Measurements from ENCODE around the gene SPINT1.

The SPINT1 gene

DNA sequence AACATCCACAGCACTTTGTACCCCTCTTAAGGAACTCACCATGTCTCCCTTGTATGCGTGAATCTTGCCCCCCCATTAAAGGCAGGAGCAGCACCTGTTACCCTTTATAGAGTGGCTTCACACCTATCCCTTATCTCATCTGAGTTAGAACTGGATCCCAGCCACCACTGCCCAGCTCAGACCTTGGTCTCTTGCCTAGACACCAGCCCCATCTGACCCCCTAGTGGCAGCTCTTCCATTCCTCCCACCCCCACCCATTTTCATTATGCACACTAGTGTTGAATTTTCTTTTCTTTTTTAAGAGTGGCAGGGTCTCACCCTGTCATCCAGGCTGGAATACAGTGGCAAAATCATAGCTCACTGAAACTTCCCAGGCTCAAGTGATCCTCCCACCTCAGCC, 40.2 kb upstream of the SPINT1 start:
- no peak overlapping the region for H3K27ac ChIP-seq
- no peak for TF ChIP-seq CTCF (IDR thresholded peaks at IDR 0.05; ENCODE audit: low read depth, low read length)
- H3K9me3 ChIP-seq (ENCODE audit: severe bottlenecking), result no peaks in the 10 kb centered on the region
- H3K27me3 ChIP-seq (ENCODE audit: insufficient read depth, low read depth, severe bottlenecking), result no peaks in the 10 kb centered on the region
- H3K4me3 ChIP-seq (ENCODE audit: low read depth, low read length), result no peak overlapping the region
- H3K36me3 ChIP-seq, result no peaks in the 10 kb centered on the region; the same call in 1 of the 2 replicates
- no peak for DNase-seq

GRCh38 chr15:40806672-40807027, 37.2 kb upstream of the SPINT1 start:
- no peak for TF ChIP-seq CTCF (IDR thresholded peaks at IDR 0.05; ENCODE audit: low read depth, low read length)
- H3K27ac ChIP-seq, result peak overlapping the region; percentile 84
- no peaks in the 10 kb centered on the region for H3K27me3 ChIP-seq (ENCODE audit: insufficient read depth, low read depth, severe bottlenecking)
- H3K36me3 ChIP-seq, result peaks cover 3% of the 10 kb centered on the region; the same call in 1 of the 2 replicates
- DNase-seq, result no peak
- H3K9me3 ChIP-seq (ENCODE audit: severe bottlenecking), result no peaks in the 10 kb centered on the region
- H3K4me3 ChIP-seq (ENCODE audit: low read depth, low read length), result peak overlapping the region; percentile 100

- Histone ChIP-seq H3K27me3 (ENCODE audit: insufficient read depth, low read depth, severe bottlenecking) (no peaks in the 10 kb centered on the region), H3K4me3 (ENCODE audit: low read depth, low read length) (peak within 1 kb of the TSS; percentile 100), H3K27ac (peak within 1 kb of the TSS; percentile 84), H3K36me3 (peaks cover 3% of the 10 kb centered on the region; the same call in 1 of the 2 replicates), H3K9me3 (ENCODE audit: severe bottlenecking) (no peaks in the 10 kb centered on the region)
- TF ChIP-seq CTCF (IDR thresholded peaks at IDR 0.05; ENCODE audit: low read depth, low read length), result 0 out of 2 replicates have a peak, but pooled peaks have one; percentile 16
- DNase-seq, result peak; percentile 97
These were observed 36.6 kb upstream of the SPINT1 start, which contains the start of the genes DNAJC17 and ZFYVE19 for GRCh38 chr15:40807028-40807887. Gene DNAJC17, minus strand, starts transcription at chr15:40807473. Its CDS starts 27 bp downstream, at chr15:40807446. Gene ZFYVE19, plus strand, starts transcription at chr15:40807089. Its CDS starts 501 bp downstream, at chr15:40807590.

GRCh38 chr15:40807888-40808461, 35.9 kb upstream of the SPINT1 start:
- H3K27ac ChIP-seq, result peak overlapping the region; percentile 67
- H3K4me3 ChIP-seq (ENCODE audit: low read depth, low read length), result peak overlapping the region; percentile 100
- no peak for TF ChIP-seq CTCF (IDR thresholded peaks at IDR 0.05; ENCODE audit: low read depth, low read length)
- H3K9me3 ChIP-seq (ENCODE audit: severe bottlenecking), result no peaks in the 10 kb centered on the region
- H3K27me3 ChIP-seq (ENCODE audit: insufficient read depth, low read depth, severe bottlenecking), result no peaks in the 10 kb centered on the region
- no peak for DNase-seq
- H3K36me3 ChIP-seq, result peaks cover 3% of the 10 kb centered on the region; the same call in 1 of the 2 replicates

- Histone ChIP-seq H3K9me3 (ENCODE audit: severe bottlenecking) (no peaks in the 10 kb centered on the region), H3K4me3 (ENCODE audit: low read depth, low read length) (no peak overlapping the region), H3K36me3 (peaks cover 6% of the 10 kb centered on the region), H3K27ac (no peak overlapping the region), H3K27me3 (ENCODE audit: insufficient read depth, low read depth, severe bottlenecking) (no peaks in the 10 kb centered on the region)
- TF ChIP-seq CTCF (IDR thresholded peaks at IDR 0.05; ENCODE audit: low read depth, low read length), result no peak
- no peak for DNase-seq
These were observed 34.9 kb upstream of the SPINT1 start for GRCh38 chr15:40808861-40809450.

All from WERI-Rb-1 (cell line).